ENCODE measurements around the gene NCK2. TPM values are rescaled to one million over a fixed set of nuclear protein-coding genes. Genes with fewer than 3 reads are reported as not detected.

Gene NCK2
- polyA plus RNA-seq, 1 of the 3 experiments (the other 2 are of a cell fraction): 42.8 TPM

GRCh38 chr2:105748566-105748965 is 3.9 kb downstream of the NCK2 start:
- Histone ChIP-seq H3K9me3 (no peaks in the 10 kb centered on the region), H3K4me3 (ENCODE audit: low read depth in 2 of 2, low read length in 1 of 2) (no peak overlapping the region), H3K79me2 (ENCODE audit: insufficient read depth) (peaks cover 83% of the 10 kb centered on the region), H3K4me2 (no peak overlapping the region), H3K9ac (no peak overlapping the region), H3F3A (replicated peaks; ENCODE audit: insufficient read depth) (peaks cover 6% of the 10 kb centered on the region), H3K36me3 (replicated peaks in 1 of 2; ENCODE audit: control insufficient read depth in 1 of 2, insufficient read depth in 2 of 2, low read length in 1 of 2) (peaks cover 0 to 2% of the 10 kb centered on the region in 2 experiments), H3K4me1 (ENCODE audit: control insufficient read depth in 1 of 2, insufficient read depth in 2 of 2, low read depth in 1 of 2, low read length in 1 of 2) (peaks cover 0 to 25% of the 10 kb centered on the region in 2 experiments; a peak in 2 of 4 replicates), H3K9me2 (no peaks in the 10 kb centered on the region), H3K27me3 (ENCODE audit: insufficient read depth) (no peaks in the 10 kb centered on the region), H2AFZ (ENCODE audit: low read depth) (no peak overlapping the region), H3K27ac (ENCODE audit: low read depth in 2 of 2, low read length in 1 of 2) (no peak overlapping the region), H4K20me1 (ENCODE audit: insufficient read depth) (peaks cover 72% of the 10 kb centered on the region)
- no peak for DNase-seq
- POLR2A ChIA-PET: no interaction called here
- CTCF ChIA-PET: no interaction called here
- 95% methylated on average over 1 of the region's 1 CpG for WGBS (ENCODE audit: low lambda C conversion rate)
- TF ChIP-seq MXI1 (IDR thresholded peaks at IDR 0.05; ENCODE audit: low read depth, low read length) (no peak), ELF1 (IDR thresholded peaks at IDR 0.05) (no peak)
- TF ChIP-seq, protein P1, sequence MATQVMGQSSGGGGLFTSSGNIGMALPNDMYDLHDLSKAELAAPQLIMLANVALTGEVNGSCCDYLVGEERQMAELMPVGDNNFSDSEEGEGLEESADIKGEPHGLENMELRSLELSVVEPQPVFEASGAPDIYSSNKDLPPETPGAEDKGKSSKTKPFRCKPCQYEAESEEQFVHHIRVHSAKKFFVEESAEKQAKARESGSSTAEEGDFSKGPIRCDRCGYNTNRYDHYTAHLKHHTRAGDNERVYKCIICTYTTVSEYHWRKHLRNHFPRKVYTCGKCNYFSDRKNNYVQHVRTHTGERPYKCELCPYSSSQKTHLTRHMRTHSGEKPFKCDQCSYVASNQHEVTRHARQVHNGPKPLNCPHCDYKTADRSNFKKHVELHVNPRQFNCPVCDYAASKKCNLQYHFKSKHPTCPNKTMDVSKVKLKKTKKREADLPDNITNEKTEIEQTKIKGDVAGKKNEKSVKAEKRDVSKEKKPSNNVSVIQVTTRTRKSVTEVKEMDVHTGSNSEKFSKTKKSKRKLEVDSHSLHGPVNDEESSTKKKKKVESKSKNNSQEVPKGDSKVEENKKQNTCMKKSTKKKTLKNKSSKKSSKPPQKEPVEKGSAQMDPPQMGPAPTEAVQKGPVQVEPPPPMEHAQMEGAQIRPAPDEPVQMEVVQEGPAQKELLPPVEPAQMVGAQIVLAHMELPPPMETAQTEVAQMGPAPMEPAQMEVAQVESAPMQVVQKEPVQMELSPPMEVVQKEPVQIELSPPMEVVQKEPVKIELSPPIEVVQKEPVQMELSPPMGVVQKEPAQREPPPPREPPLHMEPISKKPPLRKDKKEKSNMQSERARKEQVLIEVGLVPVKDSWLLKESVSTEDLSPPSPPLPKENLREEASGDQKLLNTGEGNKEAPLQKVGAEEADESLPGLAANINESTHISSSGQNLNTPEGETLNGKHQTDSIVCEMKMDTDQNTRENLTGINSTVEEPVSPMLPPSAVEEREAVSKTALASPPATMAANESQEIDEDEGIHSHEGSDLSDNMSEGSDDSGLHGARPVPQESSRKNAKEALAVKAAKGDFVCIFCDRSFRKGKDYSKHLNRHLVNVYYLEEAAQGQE (IDR thresholded peaks at IDR 0.05; ENCODE audit: low read depth, low read length): no peak
- TF ChIP-seq, protein P2, sequence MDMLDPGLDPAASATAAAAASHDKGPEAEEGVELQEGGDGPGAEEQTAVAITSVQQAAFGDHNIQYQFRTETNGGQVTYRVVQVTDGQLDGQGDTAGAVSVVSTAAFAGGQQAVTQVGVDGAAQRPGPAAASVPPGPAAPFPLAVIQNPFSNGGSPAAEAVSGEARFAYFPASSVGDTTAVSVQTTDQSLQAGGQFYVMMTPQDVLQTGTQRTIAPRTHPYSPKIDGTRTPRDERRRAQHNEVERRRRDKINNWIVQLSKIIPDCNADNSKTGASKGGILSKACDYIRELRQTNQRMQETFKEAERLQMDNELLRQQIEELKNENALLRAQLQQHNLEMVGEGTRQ (IDR thresholded peaks at IDR 0.05; ENCODE audit: borderline replicate concordance, low read depth, low read length): no peak

DNA sequence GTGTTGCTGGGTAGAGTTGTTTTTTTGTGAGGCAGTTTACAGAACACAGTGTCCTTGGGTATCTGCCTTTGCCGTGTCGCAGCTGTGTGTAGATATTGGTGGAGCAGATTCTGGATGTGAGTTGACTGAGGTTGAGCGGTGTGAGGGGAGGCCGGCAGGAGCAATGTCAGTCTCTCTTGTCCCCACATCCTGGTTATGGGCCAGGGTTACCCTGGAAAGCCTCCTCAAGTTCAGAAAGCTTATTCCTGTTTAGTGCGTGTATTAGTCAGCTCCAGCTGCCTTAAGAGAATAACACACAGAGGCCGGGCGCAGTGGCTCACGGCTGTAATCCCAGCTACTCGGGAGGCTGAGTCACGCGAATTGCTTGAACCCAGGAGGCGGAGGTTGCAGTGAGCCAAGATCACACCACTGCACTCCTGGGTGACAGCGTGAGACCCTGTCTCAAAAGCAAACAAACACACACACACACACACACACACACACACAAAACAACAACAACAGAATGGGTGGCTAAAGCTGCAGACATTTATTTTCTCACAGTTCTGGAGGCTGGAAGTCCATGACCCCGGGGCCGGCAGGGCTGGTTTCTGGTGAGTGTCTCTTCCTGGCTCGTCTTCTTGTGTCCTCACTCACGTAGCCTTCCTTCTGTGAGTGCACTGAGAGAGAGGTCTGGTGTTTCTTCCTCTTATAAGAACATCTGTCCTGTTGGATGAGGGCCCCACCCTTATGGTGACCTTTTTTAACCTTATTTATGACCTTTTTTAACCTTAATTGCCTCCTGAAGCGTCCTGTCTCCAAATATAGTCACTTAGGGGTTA is 5.1 kb downstream of the NCK2 start:
- WGBS (ENCODE audit: low lambda C conversion rate): 92% methylated on average over 15 of the region's 18 CpGs
- no peaks in the 10 kb centered on the region for H3K9me3 ChIP-seq
- H2AFZ ChIP-seq (ENCODE audit: low read depth): no peak overlapping the region
- peaks cover 0 to 19% of the 10 kb centered on the region in 2 experiments; a peak in 2 of 4 replicates for H3K4me1 ChIP-seq (ENCODE audit: control insufficient read depth in 1 of 2, insufficient read depth in 2 of 2, low read depth in 1 of 2, low read length in 1 of 2)
- H3K9ac ChIP-seq: no peak overlapping the region
- H4K20me1 ChIP-seq (ENCODE audit: insufficient read depth): peaks cover 83% of the 10 kb centered on the region
- peaks cover 96% of the 10 kb centered on the region for H3K79me2 ChIP-seq (ENCODE audit: insufficient read depth)
- no peak for TF ChIP-seq POLR2AphosphoS5 (IDR thresholded peaks at IDR 0.05; ENCODE audit: low read depth, low read length)
- no peak for TF ChIP-seq GABPA (IDR thresholded peaks at IDR 0.05; ENCODE audit: low read depth)
- no peak for TF ChIP-seq FOXM1 (IDR thresholded peaks at IDR 0.05; ENCODE audit: low read depth)
- TF ChIP-seq ELF1 (IDR thresholded peaks at IDR 0.05): no peak
- no peak for TF ChIP-seq TCF12 (IDR thresholded peaks at IDR 0.05)
- no peak for TF ChIP-seq JUND (IDR thresholded peaks at IDR 0.05)
- TF ChIP-seq SIN3A (IDR thresholded peaks at IDR 0.05; ENCODE audit: borderline replicate concordance, low read depth, low read length): no peak
- TF ChIP-seq NRF1 (IDR thresholded peaks at IDR 0.05; ENCODE audit: low read depth, low read length): no peak
- TF ChIP-seq EZH2phosphoT487 (IDR thresholded peaks at IDR 0.05; ENCODE audit: borderline replicate concordance, low read depth): no peak
- TF ChIP-seq, protein P1 (IDR thresholded peaks at IDR 0.05; ENCODE audit: low read depth, low read length): no peak
- TF ChIP-seq NFIC (IDR thresholded peaks at IDR 0.05; ENCODE audit: borderline replicate concordance): no peak
- no peak for TF ChIP-seq EP300 (IDR thresholded peaks at IDR 0.05; ENCODE audit: borderline replicate concordance in 1 of 2, low read depth in 1 of 2, low read length in 1 of 2)
- TF ChIP-seq RCOR1 (IDR thresholded peaks at IDR 0.05; ENCODE audit: low read length): no peak
- H3K4me2 ChIP-seq: no peak overlapping the region
- peaks cover 6% of the 10 kb centered on the region for H3F3A ChIP-seq (replicated peaks; ENCODE audit: insufficient read depth)
- H3K9me2 ChIP-seq: no peaks in the 10 kb centered on the region
- H3K36me3 ChIP-seq (replicated peaks in 1 of 2; ENCODE audit: control insufficient read depth in 1 of 2, insufficient read depth in 2 of 2, low read length in 1 of 2): peaks cover 0 to 2% of the 10 kb centered on the region in 2 experiments
- no peak overlapping the region for H3K4me3 ChIP-seq (ENCODE audit: low read depth in 2 of 2, low read length in 1 of 2)
- no peak for DNase-seq
- H3K27me3 ChIP-seq (ENCODE audit: insufficient read depth): no peaks in the 10 kb centered on the region
- CTCF ChIA-PET: no interaction called here
- H3K27ac ChIP-seq (ENCODE audit: low read depth in 2 of 2, low read length in 1 of 2): no peak overlapping the region
- POLR2A ChIA-PET: no interaction called here

All from SK-N-SH (cell line).